LHCN-M2 (cell line): ENCODE measurements around the gene PLS3. TPM values are rescaled to one million over a fixed set of nuclear protein-coding genes. Genes with fewer than 3 reads are reported as not detected.
"Not testable (repeated sequence)": the region's sequence is repeated elsewhere in the genome, so short reads cannot be mapped to it uniquely, and the experiment has no call there.

Source experiments
- DNase-seq: peaks from one replicate; pipeline ENCODE4 v3.0.0-alpha.2; 2012; ENCODE audit warnings: low read depth
- polyA plus RNA-seq: library from polyadenylated mRNA; unstranded; fragments of >200 nt; gene quantifications from one replicate; pipeline ENCODE4 v1.2.1, GENCODE V29; 2012; ENCODE audit warnings: missing spikeins
- total RNA-seq: library from RNA; depleted of rRNA; stranded (reverse); fragments of >200 nt; gene quantifications from 2 replicates; pipeline ENCODE4 v1.2.3, GENCODE V29; 2014; rRNA removed

Gene PLS3
- 108 and 124 TPM in 2 replicates for total RNA-seq
- 61.9 TPM for polyA plus RNA-seq

DNA sequence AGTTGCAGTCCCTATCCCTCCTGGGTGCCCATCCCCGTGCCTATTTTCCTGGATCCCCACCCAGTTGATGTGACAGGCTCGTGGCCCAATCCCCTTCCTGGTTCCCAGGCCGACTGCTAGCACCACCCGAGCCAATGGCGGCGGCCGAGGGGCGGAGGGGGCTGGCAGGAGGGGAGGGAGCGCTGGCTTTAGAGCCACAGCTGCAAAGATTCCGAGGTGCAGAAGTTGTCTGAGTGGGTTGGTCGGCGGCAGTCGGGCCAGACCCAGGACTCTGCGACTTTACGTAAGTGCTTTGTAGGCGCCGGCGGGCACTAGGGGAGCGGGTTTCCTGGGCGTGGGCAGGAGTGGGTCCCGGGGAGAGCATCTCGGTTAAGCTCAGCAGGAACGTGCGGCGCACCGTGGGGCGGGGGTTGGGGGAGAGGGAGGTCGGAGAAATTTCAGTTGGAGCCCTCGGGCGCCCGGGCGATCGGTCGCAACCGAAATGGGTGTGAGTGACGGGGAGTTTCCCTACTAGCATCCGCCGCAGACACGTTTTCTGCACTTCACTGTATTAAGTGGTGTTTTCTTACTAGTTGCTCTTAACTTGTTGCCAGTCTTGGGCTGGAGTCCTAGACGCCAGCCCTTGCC, at the start of gene PLS3:
Gene PLS3, plus strand, starts transcription at position 197 of the 627 bp plus-strand sequence. CDS start 49,077 bp downstream, outside the sequence.
- DNase-seq: peak; percentile 80

GRCh38 chrX:115518113-115518512, 42.9 kb upstream of the PLS3 start:
- DNase-seq: no peak

DNA sequence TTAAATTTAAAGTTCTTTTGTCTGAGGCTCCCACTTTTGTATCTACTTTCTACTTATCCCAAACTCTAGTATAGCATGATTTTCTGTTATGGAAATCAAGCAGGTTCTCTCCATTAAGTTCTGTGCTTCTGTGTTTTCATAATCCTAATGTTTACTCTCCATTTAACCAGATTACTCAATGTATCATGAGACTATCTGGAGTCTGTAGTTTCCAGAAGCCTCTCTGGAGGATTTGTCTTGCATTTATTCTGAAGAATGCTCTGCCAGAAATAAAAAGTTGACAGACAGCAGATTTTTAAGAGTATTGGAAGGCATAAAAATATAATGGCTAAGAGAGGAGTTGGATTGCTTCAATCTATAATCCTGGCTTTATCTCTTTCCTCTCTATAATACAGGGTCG, 39.2 kb upstream of the PLS3 start:
- DNase-seq: no peak

DNA sequence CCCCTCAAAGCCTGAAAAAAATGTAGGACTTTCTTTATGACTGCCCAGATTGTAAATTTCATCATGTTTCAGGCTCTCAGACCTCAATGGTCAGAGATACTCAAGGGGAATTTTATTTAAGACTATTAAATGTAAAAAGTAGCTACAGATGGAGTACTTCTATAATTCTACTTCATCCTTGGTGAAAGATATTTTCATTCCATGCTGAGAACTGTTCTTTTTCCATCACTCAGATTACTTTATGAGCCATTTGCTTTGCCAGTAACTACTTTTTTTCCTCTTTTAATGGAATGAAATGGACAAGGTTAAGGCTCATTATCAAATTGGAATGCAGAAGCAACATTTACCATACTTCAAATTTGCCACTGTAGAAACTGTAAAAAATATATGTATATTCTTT, 38.0 kb upstream of the PLS3 start:
- DNase-seq: no peak

- DNase-seq: no peak
Observed at GRCh38 chrX:115525486-115525885, 35.5 kb upstream of the PLS3 start.

- DNase-seq: peak; percentile 23
Observed at GRCh38 chrX:115531818-115532403, 29.1 kb upstream of the PLS3 start.

DNA sequence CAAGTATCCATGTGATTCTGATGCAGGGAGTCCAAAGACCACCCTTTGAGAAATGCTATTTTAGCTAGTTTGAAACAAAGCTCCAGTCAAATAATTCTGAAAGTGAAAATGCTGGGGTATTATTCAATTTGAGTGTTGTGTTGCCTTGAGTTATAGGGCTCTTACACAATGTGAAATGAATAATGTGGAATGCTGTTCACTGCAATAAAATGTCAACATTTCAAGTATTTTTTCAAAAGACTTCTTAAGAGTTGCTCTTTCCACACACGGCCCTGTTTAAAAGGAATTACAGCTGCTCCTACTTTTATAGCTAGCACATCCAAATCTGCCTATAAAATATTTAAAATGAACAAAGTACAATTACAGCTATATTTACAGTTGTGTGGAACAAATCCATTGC, 27.5 kb upstream of the PLS3 start:
- peak; percentile 26 for DNase-seq

- DNase-seq: no peak
Observed at GRCh38 chrX:115534383-115534782, 26.6 kb upstream of the PLS3 start.

DNA sequence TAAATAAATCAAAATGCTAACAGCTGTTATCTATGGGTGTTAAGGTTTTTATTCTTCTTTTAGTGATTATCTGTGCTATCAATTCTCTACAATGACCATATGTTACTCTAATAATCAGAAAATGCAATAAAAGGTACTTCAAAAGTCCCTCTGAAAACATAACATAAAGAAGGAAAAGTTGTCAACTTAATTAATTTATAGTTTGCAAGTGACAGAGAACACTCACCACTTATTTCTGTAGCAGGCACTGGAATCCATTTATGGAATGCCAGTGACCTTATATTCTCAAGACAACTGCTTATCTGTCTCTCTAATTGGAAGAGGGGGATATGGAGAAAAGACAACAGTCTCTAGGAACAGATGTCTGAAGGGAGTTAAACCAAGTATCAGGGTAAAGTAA, 25.6 kb upstream of the PLS3 start:
- DNase-seq: no peak

DNA sequence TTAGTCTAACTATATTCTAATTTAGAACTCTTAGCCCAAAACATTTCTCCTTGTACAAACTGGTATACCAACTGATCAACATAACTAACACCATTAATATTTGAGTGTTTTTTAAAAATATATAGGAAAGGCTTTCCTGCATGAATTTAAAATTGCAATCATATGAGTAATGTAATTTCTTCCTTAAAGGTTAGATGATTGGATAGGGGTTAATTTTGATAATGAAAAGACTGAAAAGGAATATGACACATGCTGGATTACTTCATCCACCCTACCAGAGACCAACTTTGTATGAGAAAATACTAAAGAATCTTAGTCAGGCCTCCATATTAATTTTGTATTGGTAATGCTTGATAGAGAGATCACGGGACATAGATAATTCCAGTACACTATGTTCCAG, 25.1 kb upstream of the PLS3 start:
- DNase-seq: no peak

DNA sequence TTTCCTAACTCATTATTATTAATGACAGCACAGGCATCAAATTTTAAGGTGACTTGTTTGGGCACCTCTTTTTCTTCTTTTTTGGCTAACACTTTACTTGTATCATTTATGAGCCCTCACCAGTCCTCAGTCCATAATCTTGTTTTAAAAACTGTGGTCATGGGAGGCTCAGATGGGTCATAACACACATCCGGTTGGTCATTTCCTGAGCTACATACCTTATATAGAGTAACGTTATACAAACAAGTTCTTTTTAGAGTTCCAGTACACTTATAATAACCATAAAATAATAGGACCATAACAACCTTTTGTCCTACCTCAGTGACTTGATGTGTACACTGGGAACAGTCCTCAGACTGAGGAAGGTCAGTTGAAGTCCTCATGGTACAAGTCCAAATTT, 21.1 kb upstream of the PLS3 start:
- DNase-seq: no peak

DNA sequence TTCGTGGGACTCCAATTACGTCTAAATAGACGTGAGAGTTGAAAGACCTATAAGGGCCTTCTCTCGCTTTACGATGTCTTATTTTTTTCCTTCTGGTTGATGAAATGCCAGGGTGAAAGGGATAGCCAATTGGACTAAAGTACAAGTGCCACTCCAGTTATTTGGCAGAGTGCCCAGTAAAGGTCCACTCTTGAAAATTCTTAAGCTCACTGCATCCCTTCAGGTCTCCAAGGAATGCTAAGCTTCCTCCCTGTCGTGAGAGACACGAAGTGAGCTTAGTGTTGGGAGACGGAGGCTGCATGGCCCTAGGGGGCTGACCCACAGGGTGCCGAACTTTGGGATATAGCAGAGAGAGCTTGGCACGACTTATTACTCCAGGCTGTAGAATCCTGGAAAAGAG, 19.9 kb upstream of the PLS3 start:
- DNase-seq: not testable (repeated sequence)

DNA sequence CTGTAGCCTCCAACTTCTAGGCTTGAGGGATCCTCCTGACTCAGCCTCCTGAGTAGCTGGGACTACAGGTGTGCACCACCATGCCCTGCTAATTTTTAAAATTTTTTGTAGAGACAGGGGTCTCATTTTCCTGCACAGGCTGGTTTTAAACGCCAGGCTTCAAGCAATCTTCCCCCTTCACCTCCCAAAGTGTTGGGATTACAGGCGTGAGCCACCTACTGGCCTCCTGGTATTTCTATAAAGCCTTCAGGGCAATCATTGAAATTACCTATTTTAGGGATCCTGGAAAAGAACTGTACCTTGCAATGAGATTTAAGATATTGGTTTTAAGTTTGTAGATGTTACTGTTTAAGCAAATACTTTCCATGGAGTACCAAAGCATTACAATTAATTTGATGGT, 13.5 kb upstream of the PLS3 start:
- no peak for DNase-seq

DNA sequence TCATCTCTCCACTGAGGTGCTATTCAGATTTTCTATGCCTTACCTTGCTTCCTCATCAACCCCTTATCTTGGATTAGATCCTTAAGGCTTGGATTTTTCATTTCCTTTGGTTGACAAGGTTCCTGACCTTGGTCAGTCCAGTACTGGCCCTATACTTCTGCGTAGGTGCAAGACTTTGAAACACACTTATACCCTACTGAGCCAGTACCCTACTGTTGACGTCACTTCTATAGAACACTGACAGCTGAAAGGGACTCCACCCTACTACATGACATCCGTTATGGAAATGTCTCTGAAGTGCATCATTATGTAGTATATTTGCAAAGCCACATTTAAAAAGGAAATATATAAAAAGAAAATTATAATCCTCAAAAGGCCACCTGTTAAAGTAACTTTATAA, 12.0 kb upstream of the PLS3 start:
- DNase-seq: no peak

DNA sequence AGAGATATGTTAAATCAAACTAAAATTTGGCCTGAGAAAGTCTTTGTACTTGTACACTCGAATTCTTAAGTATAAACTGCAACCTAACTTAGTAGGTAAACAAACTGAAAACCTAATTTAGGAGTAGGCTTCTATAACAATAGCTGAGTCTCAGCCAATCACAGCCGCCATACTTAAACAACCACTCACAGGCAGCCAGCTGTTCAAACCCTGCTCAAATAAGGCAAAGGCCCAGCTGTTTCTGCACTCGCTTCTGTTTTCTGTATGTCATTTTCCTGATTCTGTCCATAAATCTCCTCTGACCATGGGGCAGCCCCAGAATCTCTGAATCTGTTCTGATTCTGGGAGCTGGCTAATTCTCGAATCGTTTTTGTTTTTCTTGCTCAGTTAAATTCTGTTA, 7.8 kb upstream of the PLS3 start:
- DNase-seq: peak; percentile 42

DNA sequence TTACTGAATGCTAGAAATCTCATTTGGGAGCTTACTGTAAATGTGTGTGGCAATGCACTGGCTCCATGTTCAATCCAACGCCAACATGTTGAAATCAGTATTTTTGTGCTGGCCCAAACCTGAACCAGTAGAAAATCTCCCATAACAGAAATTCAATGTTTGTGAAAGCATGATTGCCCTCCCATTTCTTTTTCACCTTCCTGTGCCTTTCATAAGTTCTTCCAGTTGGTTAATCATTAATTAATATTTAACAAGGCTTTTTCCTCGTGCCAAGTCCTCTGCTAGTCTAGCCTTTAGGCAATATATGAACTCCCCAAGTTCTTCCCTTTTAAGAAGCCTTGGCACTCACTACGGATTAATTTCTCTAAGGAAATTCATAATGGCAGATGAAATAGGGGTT, 1.3 kb upstream of the PLS3 start:
- DNase-seq: no peak

DNA sequence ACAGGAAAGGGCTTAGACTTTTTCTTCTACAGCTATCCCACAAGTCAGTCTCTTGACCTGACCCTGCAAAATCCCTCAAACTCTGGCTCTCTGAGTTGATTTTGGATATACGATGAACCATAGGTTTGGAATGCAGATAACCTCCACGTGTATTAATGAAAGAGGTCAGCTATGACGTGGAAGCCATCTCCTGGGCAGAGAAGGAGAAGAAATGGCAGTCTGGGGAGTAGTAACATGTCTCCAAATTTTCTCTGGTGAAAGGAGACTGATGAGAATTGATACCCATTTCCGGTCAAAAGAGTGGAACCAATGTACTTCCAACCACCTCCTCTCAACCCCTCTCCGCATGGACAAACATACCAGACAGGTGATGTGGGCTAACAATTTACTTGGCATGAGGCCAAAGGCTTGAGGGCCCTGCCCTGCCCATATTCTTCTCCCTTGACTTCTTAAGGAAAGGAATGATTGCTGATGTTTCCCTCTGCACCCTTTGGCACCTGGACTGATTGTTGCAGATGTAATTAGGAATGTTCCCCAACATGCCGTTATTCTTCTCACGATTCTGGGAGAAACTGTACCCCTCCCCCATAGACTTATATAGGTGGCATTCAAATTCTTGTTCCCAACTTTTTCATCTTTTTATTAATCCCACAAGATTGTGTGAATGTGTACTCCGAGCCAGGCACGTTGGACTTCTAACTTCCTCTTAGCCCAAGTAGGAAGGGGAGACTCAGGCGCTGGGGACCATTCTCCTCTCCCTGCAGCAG, 580 bp upstream of the PLS3 start:
- DNase-seq: no peak

- peak; percentile 50 for DNase-seq
Observed at GRCh38 chrX:115561605-115562479, 868 bp downstream of the PLS3 start.

DNA sequence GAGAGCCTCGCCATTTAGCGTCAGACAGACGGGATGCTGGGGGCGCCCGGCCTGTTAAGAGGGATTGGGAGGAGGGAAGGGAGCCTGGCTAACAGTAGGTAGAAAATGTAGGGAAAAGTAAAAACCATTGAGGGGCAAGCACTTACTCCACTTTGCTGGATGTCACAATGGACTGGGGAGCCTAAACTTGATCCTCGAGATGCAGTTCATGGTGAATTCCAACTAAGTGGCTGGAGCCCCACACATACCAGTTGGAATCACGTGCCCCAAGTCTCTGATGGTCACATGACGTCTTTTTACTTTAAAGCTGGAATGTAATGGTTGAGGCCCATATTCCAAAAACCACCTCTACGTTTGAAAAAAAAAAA, 1.5 kb downstream of the PLS3 start:
- peak; percentile 46 for DNase-seq

DNA sequence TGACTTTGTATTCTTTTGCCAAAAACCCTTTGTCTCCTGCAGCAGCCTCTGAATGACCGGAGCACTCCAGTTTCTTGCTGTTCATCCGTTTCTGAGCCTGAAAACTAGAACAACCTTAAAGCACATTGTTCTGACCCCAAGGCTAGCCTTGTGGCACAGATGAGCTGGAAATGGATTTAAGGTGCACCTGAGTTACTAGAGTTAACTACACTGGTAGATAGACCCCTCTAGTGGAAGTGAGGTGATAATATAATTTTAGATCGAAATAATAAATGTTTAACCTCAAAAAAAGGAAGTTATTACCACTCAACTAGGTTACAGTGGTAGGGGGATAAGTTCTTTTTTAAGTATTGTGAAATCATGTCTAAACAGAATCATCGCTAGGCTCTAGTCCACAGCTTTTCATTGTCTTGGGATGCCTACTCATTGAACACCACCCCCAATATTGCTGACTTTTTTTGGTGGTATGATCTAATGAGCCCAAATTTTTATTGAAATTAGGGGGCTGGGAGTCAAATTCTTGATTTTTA, 2.7 kb downstream of the PLS3 start:
- no peak for DNase-seq

- DNase-seq: no peak
Observed at GRCh38 chrX:115564243-115564642, 3.3 kb downstream of the PLS3 start.

- no peak for DNase-seq
Observed at GRCh38 chrX:115565888-115566287, 4.9 kb downstream of the PLS3 start.
